SU-DHL-6 (cell line): ENCODE data around the gene ELOF1.

Source experiments
- CTCF ChIP-seq: fragments of 200-600 bp; sonication (generic); IDR thresholded peaks from one replicate; pipeline ENCODE4 v1.5.1; 2017; ENCODE audit warnings: antibody characterized with exemption, mild to moderate bottlenecking, low read length, moderate library complexity; ENCODE audit not compliant: insufficient read depth, poor library complexity, severe bottlenecking
- EZH2phosphoT487 ChIP-seq: fragments of 200-600 bp; sonication (generic), shearing (Covaris generic); conservative IDR thresholded peaks from 2 replicates; pipeline ENCODE4 v1.6.1; 2018; ENCODE audit warnings: mild to moderate bottlenecking, antibody characterized with exemption, low read length, moderate library complexity, mixed read lengths

DNA sequence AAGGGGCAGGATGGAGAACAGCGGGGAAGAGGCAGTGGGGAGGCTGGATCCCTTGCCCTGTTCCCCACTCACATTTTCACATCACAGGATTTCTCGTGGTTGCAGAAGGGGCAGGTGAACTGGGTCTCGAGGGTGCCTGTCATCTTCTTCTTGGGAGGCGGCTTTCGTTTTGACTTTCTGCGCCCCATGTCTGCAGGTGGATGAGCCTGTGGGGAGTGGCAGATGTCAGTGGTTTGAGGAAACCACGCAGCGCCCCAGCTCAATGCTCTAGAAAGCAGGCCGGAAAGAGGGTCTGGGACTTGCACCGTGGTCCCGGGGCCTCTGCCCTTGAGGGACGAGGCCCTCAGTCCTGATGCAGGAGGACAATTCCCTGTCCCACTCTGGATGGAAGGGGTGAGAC is 4.9 kb downstream of the ELOF1 start:
- TF ChIP-seq CTCF (no peak), EZH2phosphoT487 (no peak)
